WTC11 (cell line): ENCODE measurements around the gene GRM4.

Experiments
- CTCF ChIP-seq: fragments of 200-600 bp; IDR thresholded peaks from 2 replicates; pipeline ENCODE4 v1.8.0; 2022; ENCODE audit warnings: antibody characterized with exemption
- JUN ChIP-seq: sonication (generic); formaldehyde crosslinking; IDR thresholded peaks from 2 replicates; pipeline ENCODE4 v1.8.0; 2023; ENCODE audit warnings: mild to moderate bottlenecking, missing genetic modification reagents
- STAT6 ChIP-seq: sonication (generic); formaldehyde crosslinking; conservative IDR thresholded peaks from 2 replicates; pipeline ENCODE4 v1.8.1; 2023; ENCODE audit warnings: mild to moderate bottlenecking, low read depth, missing genetic modification reagents, moderate library complexity
- TF ChIP-seq, protein P1 (sequence below): sonication (generic); formaldehyde crosslinking; IDR thresholded peaks from 2 replicates; pipeline ENCODE4 v1.8.0; 2022; ENCODE audit warnings: mild to moderate bottlenecking, missing genetic modification reagents

DNA sequence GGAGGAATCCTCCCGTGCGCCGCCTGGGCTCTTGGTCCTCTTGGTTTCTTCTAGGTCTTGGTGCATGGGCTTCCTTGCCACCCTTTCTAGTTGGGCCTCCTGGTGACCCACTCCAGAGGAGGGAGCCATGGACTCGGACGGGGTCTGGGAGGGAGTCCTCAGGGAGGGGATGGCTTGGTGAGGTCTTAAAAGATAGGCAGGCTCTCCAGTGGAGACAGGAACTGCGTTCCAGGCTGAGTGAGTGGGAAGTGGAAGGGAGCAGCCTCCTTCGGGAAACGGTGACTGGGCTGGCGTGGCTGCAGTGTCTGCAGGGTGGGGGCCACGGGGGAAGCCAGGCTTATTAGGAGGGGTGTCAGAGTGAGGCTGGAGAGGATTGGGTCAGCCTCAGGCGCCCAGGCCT is 152.8 kb downstream of the GRM4 start:
- TF ChIP-seq STAT6 (no peak), CTCF (no peak), JUN (CRISPR knock-in tag) (no peak)
- TF ChIP-seq, protein P1, sequence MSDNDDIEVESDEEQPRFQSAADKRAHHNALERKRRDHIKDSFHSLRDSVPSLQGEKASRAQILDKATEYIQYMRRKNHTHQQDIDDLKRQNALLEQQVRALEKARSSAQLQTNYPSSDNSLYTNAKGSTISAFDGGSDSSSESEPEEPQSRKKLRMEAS (CRISPR knock-in tag) = no peak
